GM12864 (cell line): Measurements from ENCODE around the gene PRKX.
"Not testable (repeated sequence)": the region's sequence is repeated elsewhere in the genome, so short reads cannot be mapped to it uniquely, and the experiment has no call there.

Experiments
- DNase-seq: peaks from one replicate; pipeline ENCODE4 v3.0.0-alpha.2; 2011; ENCODE audit warnings: low read depth
- H3K4me3 ChIP-seq: 2 replicates; pipeline ENCODE4 v1.5.1; 2011; ENCODE audit warnings: mild to moderate bottlenecking, low read depth, low read length, control low read depth
- TF ChIP-seq, protein P1 (sequence below): IDR thresholded peaks from 2 replicates; pipeline ENCODE4 v1.5.1; 2011; ENCODE audit warnings: low read depth, mild to moderate bottlenecking, moderate library complexity, low read length, control low read depth, inconsistent platforms; ENCODE audit errors: missing control alignments

The PRKX gene

DNA sequence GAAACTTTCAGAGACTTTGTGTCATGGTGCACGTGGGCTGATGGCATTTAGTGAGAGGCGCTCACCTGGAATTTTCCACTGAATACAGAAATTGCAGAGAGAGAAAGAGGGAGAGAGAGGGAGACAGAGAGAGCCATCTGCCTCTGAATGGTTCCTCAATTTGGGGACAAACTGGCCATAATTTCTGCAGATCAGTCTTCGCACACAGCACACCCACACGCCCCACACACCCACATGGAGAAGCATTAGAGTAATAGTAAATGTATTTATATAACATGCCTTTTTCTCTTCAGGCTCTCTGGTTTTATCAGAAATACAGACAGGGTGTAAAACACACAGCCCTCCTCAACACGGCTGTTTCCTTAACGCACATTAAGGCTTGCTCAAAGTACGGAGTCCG lies 38.6 kb downstream of the PRKX start:
- no peak overlapping the region for H3K4me3 ChIP-seq
- TF ChIP-seq, protein P1, sequence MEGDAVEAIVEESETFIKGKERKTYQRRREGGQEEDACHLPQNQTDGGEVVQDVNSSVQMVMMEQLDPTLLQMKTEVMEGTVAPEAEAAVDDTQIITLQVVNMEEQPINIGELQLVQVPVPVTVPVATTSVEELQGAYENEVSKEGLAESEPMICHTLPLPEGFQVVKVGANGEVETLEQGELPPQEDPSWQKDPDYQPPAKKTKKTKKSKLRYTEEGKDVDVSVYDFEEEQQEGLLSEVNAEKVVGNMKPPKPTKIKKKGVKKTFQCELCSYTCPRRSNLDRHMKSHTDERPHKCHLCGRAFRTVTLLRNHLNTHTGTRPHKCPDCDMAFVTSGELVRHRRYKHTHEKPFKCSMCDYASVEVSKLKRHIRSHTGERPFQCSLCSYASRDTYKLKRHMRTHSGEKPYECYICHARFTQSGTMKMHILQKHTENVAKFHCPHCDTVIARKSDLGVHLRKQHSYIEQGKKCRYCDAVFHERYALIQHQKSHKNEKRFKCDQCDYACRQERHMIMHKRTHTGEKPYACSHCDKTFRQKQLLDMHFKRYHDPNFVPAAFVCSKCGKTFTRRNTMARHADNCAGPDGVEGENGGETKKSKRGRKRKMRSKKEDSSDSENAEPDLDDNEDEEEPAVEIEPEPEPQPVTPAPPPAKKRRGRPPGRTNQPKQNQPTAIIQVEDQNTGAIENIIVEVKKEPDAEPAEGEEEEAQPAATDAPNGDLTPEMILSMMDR, result no peak
- DNase-seq, result no peak

DNA sequence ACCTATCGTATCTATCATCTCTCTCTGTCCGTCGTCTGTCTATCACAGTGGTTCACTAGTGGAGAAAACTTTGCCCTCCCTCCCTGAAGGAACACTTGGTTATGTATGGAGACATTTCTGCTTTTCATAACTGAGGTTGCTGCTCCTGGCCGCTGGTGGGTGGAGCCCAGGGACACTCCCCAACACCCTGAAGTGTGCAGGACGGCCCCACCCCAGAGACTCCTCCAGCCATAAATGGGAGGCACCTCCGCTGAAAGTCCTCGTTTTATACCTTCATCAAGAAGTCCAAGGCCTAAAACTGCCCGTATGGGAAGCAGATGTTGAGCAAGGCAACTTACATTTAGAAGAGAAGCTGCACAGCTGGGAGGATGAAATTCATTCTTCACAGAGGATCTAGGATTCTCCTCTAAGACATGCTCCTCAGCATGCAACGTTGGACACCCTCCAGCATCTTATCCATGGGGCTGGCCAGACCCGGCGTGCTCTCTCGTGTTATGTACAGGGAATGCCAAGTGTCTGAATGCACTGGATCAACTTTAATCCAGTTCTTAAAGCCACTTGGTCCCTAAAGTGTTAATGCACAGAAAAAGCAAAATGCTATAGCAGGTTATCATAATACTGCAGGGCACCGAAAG lies 43.5 kb downstream of the PRKX start:
- TF ChIP-seq, protein P1, result no peak
- no peak overlapping the region for H3K4me3 ChIP-seq
- no peak for DNase-seq

DNA sequence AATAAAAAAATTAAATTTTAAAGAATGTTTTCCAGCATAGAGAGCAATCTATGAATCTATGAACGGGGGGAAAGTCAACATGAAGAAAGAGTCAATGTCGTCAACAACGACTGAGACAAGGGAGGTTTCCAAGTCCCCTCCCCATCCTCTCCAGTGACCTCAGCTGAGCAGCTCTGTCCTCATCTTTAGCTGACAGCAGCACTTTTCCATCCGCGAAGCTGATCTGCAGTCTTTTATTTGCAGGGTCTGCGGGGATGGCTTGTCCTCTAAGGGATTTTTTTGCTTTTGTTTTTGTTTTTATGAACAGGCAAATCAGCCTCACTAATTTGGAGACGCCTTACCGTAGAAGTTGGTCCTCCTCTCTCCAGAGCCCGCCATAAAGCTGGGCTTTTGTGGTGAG lies 46.5 kb downstream of the PRKX start:
- TF ChIP-seq, protein P1, result no peak
- DNase-seq, result no peak
- H3K4me3 ChIP-seq, result no peak overlapping the region

DNA sequence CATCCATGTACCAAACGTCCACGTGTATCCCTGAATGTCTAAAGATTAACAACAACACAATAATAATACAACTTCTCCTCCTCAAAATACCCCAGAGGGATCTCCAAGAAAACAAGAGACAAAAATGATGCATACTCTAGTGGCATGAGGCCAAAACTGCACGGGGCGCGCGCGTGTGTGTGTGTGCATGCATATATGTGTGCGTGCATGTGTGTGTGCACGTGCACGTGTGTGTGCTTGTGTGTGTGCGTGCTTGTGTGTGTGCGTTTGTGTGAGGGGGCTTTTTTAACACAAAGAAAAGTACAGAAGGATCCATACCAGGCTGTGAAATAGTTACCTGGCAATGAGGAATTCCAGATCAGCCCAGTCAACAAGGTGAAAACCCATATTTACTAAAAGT lies 48.5 kb downstream of the PRKX start:
- no peak for DNase-seq
- no peak overlapping the region for H3K4me3 ChIP-seq
- TF ChIP-seq, protein P1, result no peak

DNA sequence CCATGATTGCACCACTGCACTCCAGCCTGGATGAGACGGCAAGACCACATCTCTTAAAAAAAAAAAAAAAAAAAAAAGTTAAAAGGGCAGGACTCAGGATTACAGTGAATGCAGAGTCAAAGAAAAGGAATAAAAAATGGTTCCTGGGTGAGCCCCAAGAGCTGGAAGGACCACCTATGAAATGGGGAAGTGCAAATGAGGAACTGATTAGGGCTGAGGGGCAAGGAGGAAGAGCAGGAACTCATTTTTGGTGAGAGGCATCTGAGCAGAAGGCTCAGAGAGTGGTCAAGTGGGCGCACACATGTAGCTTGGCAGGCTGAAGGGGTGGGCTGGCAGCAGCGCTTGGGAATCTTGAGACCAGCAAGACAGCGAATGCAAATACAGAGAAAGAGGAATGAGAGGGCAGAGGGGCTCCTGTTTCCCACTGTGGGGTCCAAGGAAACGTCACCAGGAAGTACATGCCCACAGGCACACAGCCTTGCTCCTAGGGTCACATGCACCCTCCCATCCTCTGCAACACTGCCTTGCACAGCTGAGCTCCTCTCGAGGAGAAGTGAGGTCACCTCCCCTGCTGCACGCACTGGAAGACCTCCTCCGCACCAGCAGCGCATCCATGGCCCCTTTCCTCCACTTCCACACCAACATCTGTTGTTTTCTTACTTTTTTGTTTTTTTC lies 49.7 kb downstream of the PRKX start:
- H3K4me3 ChIP-seq, DNase-seq: not testable (repeated sequence)

DNA sequence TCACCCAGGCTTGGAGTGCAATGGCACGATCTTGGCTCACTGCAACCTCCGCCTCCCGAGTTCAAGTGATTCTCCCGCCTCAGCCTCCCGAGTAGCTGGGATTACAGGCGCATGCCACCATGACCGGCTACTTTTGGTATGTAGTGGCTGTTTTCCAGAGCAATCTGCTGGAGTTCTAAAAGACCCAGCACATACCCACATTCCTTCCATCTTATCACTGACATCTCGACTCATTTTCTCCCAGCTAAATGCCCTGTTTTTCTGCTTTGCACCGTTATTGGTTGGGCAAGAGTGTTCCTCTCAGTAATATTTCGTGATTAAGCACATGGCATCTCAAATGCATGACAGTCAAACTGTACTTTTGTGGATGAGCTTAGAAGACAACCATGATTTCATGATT lies 53.7 kb downstream of the PRKX start:
- TF ChIP-seq, protein P1, result no peak
- DNase-seq, result no peak

DNA sequence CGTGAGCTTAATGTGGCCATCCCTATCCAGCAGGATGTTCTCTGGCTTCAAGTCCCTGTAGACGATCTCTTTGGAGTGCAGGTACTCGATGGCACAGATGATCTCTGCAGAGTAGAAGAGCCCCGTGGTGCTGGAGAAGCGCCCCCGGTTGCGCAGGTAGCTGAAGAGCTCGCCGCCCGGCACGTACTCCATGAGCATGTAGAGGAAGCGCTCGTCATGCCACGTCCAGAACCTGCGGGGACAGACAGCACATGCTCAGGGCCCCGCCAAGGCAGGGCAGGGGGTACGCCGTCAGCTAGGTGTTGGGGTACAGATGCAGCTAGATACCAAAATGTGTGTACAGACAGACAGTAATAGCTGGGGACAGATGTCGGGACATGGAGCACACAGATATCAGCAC lies 58.3 kb downstream of the PRKX start:
- DNase-seq, result no peak
- TF ChIP-seq, protein P1, result no peak
- H3K4me3 ChIP-seq, result no peak overlapping the region

More for the DNA sequence above, 53.7 kb downstream of the PRKX start:
- no peak overlapping the region for H3K4me3 ChIP-seq
